ENCODE results near the gene CD52.
A peak's percentile ranks its signal among the peaks of the same experiment; 100 is the strongest.

Gene CD52

GRCh38 chr1:26357121-26357602, 39.4 kb downstream of the CD52 start:
- no peak for DNase-seq

- no peak for DNase-seq
Measured at GRCh38 chr1:26358411-26359384, 40.9 kb downstream of the CD52 start.

- no peak for DNase-seq
Measured at GRCh38 chr1:26359981-26360806, 42.4 kb downstream of the CD52 start.

- no peak for DNase-seq
Measured at GRCh38 chr1:26360807-26361604, 43.2 kb downstream of the CD52 start.

GRCh38 chr1:26361605-26362122, 43.9 kb downstream of the CD52 start:
- no peak for DNase-seq

GRCh38 chr1:26362331-26362730, 44.6 kb downstream of the CD52 start:
- DNase-seq: no peak

- DNase-seq: peak; percentile 70
Measured at GRCh38 chr1:26363549-26364448, 46.0 kb downstream of the CD52 start.

- no peak for DNase-seq
Measured at GRCh38 chr1:26364956-26365355, 47.2 kb downstream of the CD52 start.

GRCh38 chr1:26367441-26367840, 49.7 kb downstream of the CD52 start:
- DNase-seq: no peak

- DNase-seq: no peak
Measured at GRCh38 chr1:26368006-26368405, 50.2 kb downstream of the CD52 start.

GRCh38 chr1:26368486-26368885, 50.7 kb downstream of the CD52 start:
- DNase-seq: no peak

Data from DMS153 (cell line).